Loucy (cell line): ENCODE results near the gene BEST3.

Experiments used
- CTCF ChIP-seq: fragments of 200-600 bp; sonication (generic); conservative IDR thresholded peaks from 2 replicates; pipeline ENCODE4 v1.5.1; 2014; ENCODE audit warnings: mild to moderate bottlenecking, antibody characterized with exemption, low read length
- EZH2phosphoT487 ChIP-seq: fragments of 200-600 bp; IDR thresholded peaks from 2 replicates; pipeline ENCODE4 v1.6.1; 2018; ENCODE audit warnings: antibody characterized with exemption, mild to moderate bottlenecking, moderate library complexity, borderline replicate concordance

GRCh38 chr12:69686731-69687130, 12.4 kb downstream of the BEST3 start:
- TF ChIP-seq EZH2phosphoT487 (no peak), CTCF (no peak)
